ENCODE measurements around the gene MCCC2. TPM values are rescaled to one million over a fixed set of nuclear protein-coding genes. Genes with fewer than 3 reads are reported as not detected.

The MCCC2 gene
- total RNA-seq, 4 donors from 2014 or later = 17.7 to 24.2 (median 23.7) TPM

- H3K9me3 ChIP-seq = no peaks in the 10 kb centered on the region
- H3K27me3 ChIP-seq = peaks cover 0 to 13% (median 0%) of the 10 kb centered on the region in 4 donors
- DNase-seq (ENCODE audit: extremely low spot score) = no peak
- H3K4me3 ChIP-seq = no peak overlapping the region
- H3K27ac ChIP-seq (replicated peaks in 1 of 4) = no peak overlapping the region
- peaks cover 0 to 4% (median 0%) of the 10 kb centered on the region in 4 donors for H3K4me1 ChIP-seq
- intact Hi-C loops (cut with DNase I) = no loop called here
- TF ChIP-seq POLR2AphosphoS5 (IDR thresholded peaks at IDR 0.05) (no peak), EP300 (IDR thresholded peaks at IDR 0.05) (no peak)
- no peaks in the 10 kb centered on the region for H3K36me3 ChIP-seq
Observed at GRCh38 chr5:71695595-71695994, 108.5 kb downstream of the MCCC2 start.

DNA sequence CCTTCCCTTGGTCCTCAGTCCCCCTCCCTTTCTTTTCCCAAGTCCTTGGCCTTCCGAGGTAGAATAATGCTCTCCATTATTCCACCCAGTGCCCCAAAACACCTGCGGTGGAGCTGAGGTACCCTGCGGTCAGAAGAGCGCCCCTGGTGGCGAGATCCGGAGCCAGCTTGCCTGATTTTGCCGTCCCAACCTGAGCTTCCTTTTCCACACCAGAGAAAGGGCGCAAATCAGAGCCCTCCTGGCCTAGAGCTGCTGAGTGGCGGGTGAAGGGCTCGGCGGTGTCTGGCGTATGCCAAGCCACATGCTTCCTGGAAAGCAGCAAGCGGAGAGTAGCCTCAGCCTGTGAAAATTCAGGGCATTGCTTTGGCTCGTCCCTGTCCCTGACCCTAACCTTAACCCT lies 110.8 kb downstream of the MCCC2 start:
- intact Hi-C loops (cut with DNase I) = no loop called here
- H3K4me1 ChIP-seq = peaks cover 0 to 4% (median 0%) of the 10 kb centered on the region in 4 donors
- no peak overlapping the region for H3K4me3 ChIP-seq
- H3K36me3 ChIP-seq = no peaks in the 10 kb centered on the region
- peaks cover 0 to 19% (median 0%) of the 10 kb centered on the region in 4 donors for H3K27me3 ChIP-seq
- DNase-seq (ENCODE audit: extremely low spot score) = no peak
- WGBS = 58% methylated on average over 13 of the region's 14 CpGs
- no peaks in the 10 kb centered on the region for H3K9me3 ChIP-seq
- no peak overlapping the region for H3K27ac ChIP-seq (replicated peaks in 1 of 4)
- TF ChIP-seq EP300 (IDR thresholded peaks at IDR 0.05) = no peak
- TF ChIP-seq CTCF (IDR thresholded peaks at IDR 0.05) = peak in 1 of 3 experiments; percentile 31

GRCh38 chr5:71699233-71699632 lies 112.1 kb downstream of the MCCC2 start:
- WGBS = 77% methylated on average over 2 of the region's 2 CpGs
- DNase-seq (ENCODE audit: extremely low spot score) = no peak
- intact Hi-C loops (cut with DNase I) = no loop called here

DNA sequence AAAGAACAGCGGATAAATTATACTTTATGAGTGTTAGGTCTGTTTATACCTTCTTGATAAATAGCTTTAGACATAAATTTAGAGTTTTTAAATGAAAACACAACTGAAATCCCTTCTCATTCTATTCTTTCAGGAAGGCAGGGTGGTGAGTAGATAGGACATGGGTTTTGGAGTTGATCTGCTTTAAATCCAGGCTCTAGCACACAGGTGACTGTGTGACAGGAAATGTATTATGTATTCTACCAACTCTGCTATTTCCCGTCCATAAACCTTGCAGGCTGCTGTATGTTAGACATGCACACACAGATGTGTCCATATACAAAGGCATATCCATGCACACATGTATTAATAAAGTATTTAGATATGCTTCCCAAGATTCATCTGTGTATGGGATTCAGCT lies 112.6 kb downstream of the MCCC2 start:
- H3K4me1 ChIP-seq = no peaks in the 10 kb centered on the region
- DNase-seq (ENCODE audit: extremely low spot score) = no peak
- H3K27ac ChIP-seq (replicated peaks in 1 of 4) = no peak overlapping the region
- 62% methylated on average over 2 of the region's 2 CpGs for WGBS
- TF ChIP-seq POLR2AphosphoS5 (IDR thresholded peaks at IDR 0.05) = no peak
- TF ChIP-seq EP300 (IDR thresholded peaks at IDR 0.05) = no peak
- no peak for TF ChIP-seq POLR2A (IDR thresholded peaks at IDR 0.05; ENCODE audit: low read depth)
- TF ChIP-seq CTCF (IDR thresholded peaks at IDR 0.05) = no peak
- intact Hi-C loops (cut with DNase I) = no loop called here
- H3K27me3 ChIP-seq = peaks cover 0 to 27% (median 0%) of the 10 kb centered on the region in 4 donors
- no peaks in the 10 kb centered on the region for H3K36me3 ChIP-seq
- H3K4me3 ChIP-seq = no peak overlapping the region
- no peaks in the 10 kb centered on the region for H3K9me3 ChIP-seq

More at GRCh38 chr5:71699233-71699632, 112.1 kb downstream of the MCCC2 start:
- TF ChIP-seq POLR2AphosphoS5 (IDR thresholded peaks at IDR 0.05) (no peak), CTCF (IDR thresholded peaks at IDR 0.05) (no peak), POLR2A (IDR thresholded peaks at IDR 0.05; ENCODE audit: low read depth) (no peak), EP300 (IDR thresholded peaks at IDR 0.05) (no peak)
- H3K4me1 ChIP-seq = no peaks in the 10 kb centered on the region
- H3K4me3 ChIP-seq = no peak overlapping the region
- H3K27ac ChIP-seq (replicated peaks in 1 of 4) = no peak overlapping the region
- no peaks in the 10 kb centered on the region for H3K9me3 ChIP-seq
- H3K36me3 ChIP-seq = no peaks in the 10 kb centered on the region
- H3K27me3 ChIP-seq = peaks cover 0 to 27% (median 0%) of the 10 kb centered on the region in 4 donors

DNA sequence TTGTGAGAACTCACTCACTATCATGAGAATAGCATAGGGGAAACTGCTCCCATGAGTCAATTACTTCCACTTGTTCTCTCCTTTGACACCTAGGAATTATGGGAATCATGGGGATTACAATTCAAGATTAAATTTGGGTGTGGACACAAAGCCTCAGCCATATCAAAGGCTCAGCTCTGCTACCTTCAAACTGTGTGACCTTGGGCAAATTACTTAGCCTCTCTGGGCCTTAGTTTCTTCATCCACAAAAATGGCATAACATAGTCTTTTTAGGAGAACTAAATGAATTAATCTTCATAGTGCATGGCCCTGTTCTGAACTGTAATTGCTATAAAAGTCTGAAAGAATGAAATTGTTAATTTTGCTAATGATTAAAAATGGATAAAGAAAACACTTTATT lies 113.7 kb downstream of the MCCC2 start:
- H3K27me3 ChIP-seq = peaks cover 0 to 32% (median 0%) of the 10 kb centered on the region in 4 donors
- no peaks in the 10 kb centered on the region for H3K36me3 ChIP-seq
- no peaks in the 10 kb centered on the region for H3K4me1 ChIP-seq
- TF ChIP-seq CTCF (IDR thresholded peaks at IDR 0.05) (no peak), POLR2AphosphoS5 (IDR thresholded peaks at IDR 0.05) (no peak), POLR2A (IDR thresholded peaks at IDR 0.05; ENCODE audit: low read depth) (no peak), EP300 (IDR thresholded peaks at IDR 0.05) (no peak)
- DNase-seq (ENCODE audit: extremely low spot score) = no peak
- intact Hi-C loops (cut with DNase I) = no loop called here
- no peak overlapping the region for H3K27ac ChIP-seq (replicated peaks in 1 of 4)
- no peaks in the 10 kb centered on the region for H3K9me3 ChIP-seq
- H3K4me3 ChIP-seq = no peak overlapping the region
